ENCODE results near the gene DKK2. TPM values are rescaled to one million over a fixed set of nuclear protein-coding genes. Genes with fewer than 3 reads are reported as not detected.

The DKK2 gene
- total RNA-seq, 1 experiment from 2014 or later: 0.11 TPM

DNA sequence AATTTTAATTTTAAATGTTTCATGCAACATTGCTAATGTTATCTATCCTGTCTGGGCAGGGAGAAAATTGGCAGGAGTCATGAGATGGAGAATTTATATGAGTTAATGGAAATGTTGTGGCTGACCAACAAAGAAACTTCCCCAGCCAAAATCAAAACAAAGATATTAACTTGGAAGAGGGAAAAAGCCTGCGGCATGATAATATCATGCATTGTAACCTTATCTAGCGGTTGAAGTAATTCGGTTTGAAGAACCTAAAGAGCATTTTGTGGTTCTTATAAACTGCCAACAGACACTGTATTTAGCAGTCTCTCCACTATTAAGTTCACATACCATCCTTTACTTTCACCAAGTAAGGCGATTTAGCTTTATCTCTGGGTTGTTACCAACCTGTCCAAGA lies 42.3 kb downstream of the DKK2 start:
- no peak overlapping the region for H3K14ac ChIP-seq (ENCODE audit: insufficient read depth, low read length)
- H3K4ac ChIP-seq (ENCODE audit: low read depth, low read length): no peak overlapping the region
- no peak overlapping the region for H3K27ac Mint-ChIP-seq
- no peak overlapping the region for H2AK5ac ChIP-seq (ENCODE audit: insufficient read length, low read length)
- H3K56ac ChIP-seq (ENCODE audit: insufficient read length, low read depth, low read length): no peak overlapping the region
- no peak overlapping the region for H4K91ac ChIP-seq (ENCODE audit: insufficient read length, low read depth, low read length)
- no peak overlapping the region for H2BK5ac ChIP-seq (ENCODE audit: insufficient read length, low read length)
- no peak overlapping the region for H3K27ac ChIP-seq (ENCODE audit: insufficient read length, low read depth, low read length)
- H4K5ac ChIP-seq (ENCODE audit: insufficient read length, low read depth, low read length): no peak overlapping the region
- no peak overlapping the region for H2BK120ac ChIP-seq (ENCODE audit: low read depth, low read length, poor library complexity, severe bottlenecking)
- H3K4me3 Mint-ChIP-seq: no peak overlapping the region
- H4K20me1 ChIP-seq (ENCODE audit: control insufficient read depth, insufficient read depth, insufficient read length): no peaks in the 10 kb centered on the region
- no peaks in the 10 kb centered on the region for H3K27me3 ChIP-seq (ENCODE audit: insufficient read depth, low read length)
- H3K18ac ChIP-seq (ENCODE audit: insufficient read length, low read depth, low read length): no peak overlapping the region
- no peak for DNase-seq
- H3K79me2 ChIP-seq (ENCODE audit: insufficient read depth, low read length): no peaks in the 10 kb centered on the region
- no peak overlapping the region for H3T11ph ChIP-seq (ENCODE audit: low read length)
- no peak overlapping the region for H3K9ac ChIP-seq (ENCODE audit: extremely low read depth, insufficient read length, low read length)
- H3K4me2 ChIP-seq (ENCODE audit: insufficient read depth, insufficient read length, low read length): no peak overlapping the region
- no peak overlapping the region for H2AFZ ChIP-seq (ENCODE audit: low read length)
- no peak overlapping the region for H2BK15ac ChIP-seq (ENCODE audit: low read depth, low read length)
- no peak overlapping the region for H3K23ac ChIP-seq (ENCODE audit: insufficient read length, low read depth, low read length)
- H3K9me3 Mint-ChIP-seq: no peaks in the 10 kb centered on the region
- H3K23me2 ChIP-seq (ENCODE audit: insufficient read length, low read depth, low read length, poor library complexity, severe bottlenecking): no peaks in the 10 kb centered on the region
- no peak overlapping the region for H2BK12ac ChIP-seq (ENCODE audit: insufficient read length, low read depth, low read length)
- peaks cover 10 to 11% of the 10 kb centered on the region in 2 experiments for H3K4me1 Mint-ChIP-seq
- no peaks in the 10 kb centered on the region for H3K4me1 ChIP-seq (ENCODE audit: insufficient read depth, low read length)
- H3K79me1 ChIP-seq (ENCODE audit: insufficient read depth, low read depth, low read length, poor library complexity, severe bottlenecking): no peaks in the 10 kb centered on the region
- H2BK20ac ChIP-seq (ENCODE audit: low read depth, low read length, poor library complexity, severe bottlenecking): no peak overlapping the region
- no CpG with 5 or more reads among the region's 4 CpGs for WGBS (ENCODE audit: extremely low coverage, insufficient read length, low lambda C conversion rate)
- TF ChIP-seq, protein P1, sequence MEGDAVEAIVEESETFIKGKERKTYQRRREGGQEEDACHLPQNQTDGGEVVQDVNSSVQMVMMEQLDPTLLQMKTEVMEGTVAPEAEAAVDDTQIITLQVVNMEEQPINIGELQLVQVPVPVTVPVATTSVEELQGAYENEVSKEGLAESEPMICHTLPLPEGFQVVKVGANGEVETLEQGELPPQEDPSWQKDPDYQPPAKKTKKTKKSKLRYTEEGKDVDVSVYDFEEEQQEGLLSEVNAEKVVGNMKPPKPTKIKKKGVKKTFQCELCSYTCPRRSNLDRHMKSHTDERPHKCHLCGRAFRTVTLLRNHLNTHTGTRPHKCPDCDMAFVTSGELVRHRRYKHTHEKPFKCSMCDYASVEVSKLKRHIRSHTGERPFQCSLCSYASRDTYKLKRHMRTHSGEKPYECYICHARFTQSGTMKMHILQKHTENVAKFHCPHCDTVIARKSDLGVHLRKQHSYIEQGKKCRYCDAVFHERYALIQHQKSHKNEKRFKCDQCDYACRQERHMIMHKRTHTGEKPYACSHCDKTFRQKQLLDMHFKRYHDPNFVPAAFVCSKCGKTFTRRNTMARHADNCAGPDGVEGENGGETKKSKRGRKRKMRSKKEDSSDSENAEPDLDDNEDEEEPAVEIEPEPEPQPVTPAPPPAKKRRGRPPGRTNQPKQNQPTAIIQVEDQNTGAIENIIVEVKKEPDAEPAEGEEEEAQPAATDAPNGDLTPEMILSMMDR (conservative IDR thresholded peaks at IDR 0.05): no peak
- H3K36me3 Mint-ChIP-seq (ENCODE audit: insufficient read depth in 1 of 3, low read depth in 3 of 3): no peaks in the 10 kb centered on the region
- no peaks in the 10 kb centered on the region for H3K9me3 ChIP-seq (ENCODE audit: control insufficient read depth, low read depth, low read length)
- no peak overlapping the region for H4K8ac ChIP-seq (replicated peaks; ENCODE audit: insufficient read length, low read depth, low read length)
- H3K27me3 Mint-ChIP-seq (ENCODE audit: low read depth): no peaks in the 10 kb centered on the region
